Neural progenitor cell (in vitro differentiated cells): Measurements from ENCODE around the gene PLD4. TPM values are rescaled to one million over a fixed set of nuclear protein-coding genes. Genes with fewer than 3 reads are reported as not detected.

Source experiments
- DNase-seq: peaks from one replicate; pipeline ENCODE4 v3.0.0-alpha.2; 2016; ENCODE audit warnings: low spot score
- H2AFZ ChIP-seq: fragments of 200-600 bp; sonication (generic); replicated peaks from 2 replicates; pipeline ENCODE4 v1.6.1; 2016; ENCODE audit warnings: antibody characterized with exemption
- H3F3A ChIP-seq: fragments of 200-600 bp; sonication (generic); 2 replicates; pipeline ENCODE4 v1.6.1; 2016; ENCODE audit warnings: antibody characterized with exemption, low read depth
- H3K27ac ChIP-seq: fragments of 200-600 bp; sonication (generic); 2 replicates; pipeline ENCODE4 v1.5.1; 2016; ENCODE audit warnings: mild to moderate bottlenecking
- H3K27me3 ChIP-seq: fragments of 200-600 bp; sonication (generic); 2 replicates; pipeline ENCODE4 v1.6.1; 2016; ENCODE audit warnings: mild to moderate bottlenecking, moderate library complexity
- H3K36me3 ChIP-seq: fragments of 200-600 bp; sonication (generic); 2 replicates; pipeline ENCODE4 v1.5.1; 2016
- H3K4me1 ChIP-seq: fragments of 200-600 bp; sonication (generic); 2 replicates; pipeline ENCODE4 v1.6.1; 2016; ENCODE audit warnings: mixed run types
- H3K4me2 ChIP-seq: fragments of 200-600 bp; sonication (generic); 2 replicates; pipeline ENCODE4 v1.6.1; 2016
- H3K4me3 ChIP-seq: fragments of 200-600 bp; sonication (generic); 2 replicates; pipeline ENCODE4 v1.5.1; 2016
- H3K79me2 ChIP-seq: fragments of 200-600 bp; sonication (generic); 2 replicates; pipeline ENCODE4 v1.6.1; 2016; ENCODE audit warnings: low read depth
- H3K9ac ChIP-seq: fragments of 200-600 bp; sonication (generic); 2 replicates; pipeline ENCODE4 v1.6.1; 2016
- H3K9me3 ChIP-seq: fragments of 200-600 bp; sonication (generic); 2 replicates; pipeline ENCODE4 v1.5.1; 2016; ENCODE audit warnings: low read depth
- H4K20me1 ChIP-seq: fragments of 200-600 bp; sonication (generic); 2 replicates; pipeline ENCODE4 v1.6.1; 2016; ENCODE audit warnings: low read depth
- H3K27ac Mint-ChIP-seq: 3 replicates; pipeline ENCODE4 v1.8.0; 2021; ENCODE audit warnings: mixed read lengths
- H3K27me3 Mint-ChIP-seq: 2 replicates; pipeline ENCODE4 v1.8.0; 2022; ENCODE audit warnings: low read depth, mild to moderate bottlenecking, inconsistent platforms, moderate library complexity, mixed read lengths; ENCODE audit not compliant: insufficient read depth
- H3K36me3 Mint-ChIP-seq: 3 replicates; pipeline ENCODE4 v1.8.0; 2021; ENCODE audit warnings: mixed read lengths
- H3K4me1 Mint-ChIP-seq: 3 replicates; pipeline ENCODE4 v1.8.0; 2021; ENCODE audit warnings: mixed read lengths
- H3K4me3 Mint-ChIP-seq: 3 replicates; pipeline ENCODE4 v1.8.0; 2021; ENCODE audit warnings: mild to moderate bottlenecking, moderate library complexity, mixed read lengths
- H3K9me3 Mint-ChIP-seq: 3 replicates; pipeline ENCODE4 v1.8.0; 2020; ENCODE audit warnings: mixed read lengths
- EZH2 ChIP-seq: fragments of 200-600 bp; sonication (generic); IDR thresholded peaks from 2 replicates; pipeline ENCODE4 v1.6.1; 2017; ENCODE audit warnings: antibody characterized with exemption, mild to moderate bottlenecking, moderate library complexity
- EZH2phosphoT487 ChIP-seq: fragments of 200-600 bp; sonication (generic); IDR thresholded peaks from 2 replicates; pipeline ENCODE4 v1.6.1; 2017; ENCODE audit warnings: antibody characterized with exemption
- total RNA-seq: library from RNA; depleted of rRNA; stranded (reverse); fragments of >200 nt; gene quantifications from 2 replicates; pipeline ENCODE4 v1.2.3, GENCODE V29; 2015; ENCODE audit warnings: low replicate concordance
- TF ChIP-seq, protein P1 (sequence below): fragments of 200-600 bp; sonication (generic); IDR thresholded peaks from 2 replicates; pipeline ENCODE4 v1.5.1; 2017; ENCODE audit warnings: antibody characterized with exemption, mild to moderate bottlenecking

Gene PLD4
- total RNA-seq, 1 donor from 2014 or later = not detected

DNA sequence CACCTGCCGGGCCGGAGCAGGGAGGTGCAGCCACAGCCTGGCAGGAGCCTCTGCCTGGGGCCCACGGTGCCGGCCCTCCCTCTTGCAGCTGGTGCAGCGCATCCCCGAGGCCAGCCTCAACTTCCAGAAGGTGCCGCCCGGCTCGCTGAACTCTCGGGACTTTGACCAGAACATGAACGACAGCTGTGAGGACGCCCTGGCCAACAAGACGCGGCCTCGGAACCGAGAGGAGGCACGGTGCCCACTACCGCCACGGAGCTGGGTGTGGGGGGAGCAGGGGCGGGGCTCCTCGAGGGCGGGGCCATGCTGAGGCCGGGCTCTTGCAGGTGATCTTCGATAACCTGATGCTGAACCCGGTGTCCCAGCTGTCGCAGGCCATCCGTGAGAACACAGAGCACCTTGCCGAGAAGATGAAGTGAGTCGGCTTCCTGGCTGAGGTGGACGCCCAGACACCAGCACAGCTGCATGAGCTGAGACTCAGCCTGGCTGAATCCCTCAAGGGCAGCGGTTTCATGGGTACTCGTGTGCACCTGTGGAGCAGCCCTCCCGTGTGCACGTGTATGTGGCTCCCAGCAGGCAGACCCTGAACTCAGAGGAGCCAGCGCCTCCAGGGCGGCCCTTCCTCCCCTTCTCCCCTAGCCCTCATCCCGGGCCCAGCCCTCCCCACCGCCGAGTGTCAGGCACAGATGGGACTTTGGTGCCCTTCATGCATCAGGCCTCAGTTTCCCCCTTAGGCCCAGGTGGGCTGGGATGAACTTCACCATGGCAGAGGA lies 31.1 kb upstream of the PLD4 start:
- H3K4me2 ChIP-seq = no peak overlapping the region
- H2AFZ ChIP-seq = no peak overlapping the region
- H4K20me1 ChIP-seq = no peaks in the 10 kb centered on the region
- DNase-seq = no peak
- H3K27me3 Mint-ChIP-seq = peaks cover 2% of the 10 kb centered on the region
- no peaks in the 10 kb centered on the region for H3F3A ChIP-seq
- no peak overlapping the region for H3K27ac ChIP-seq
- H3K9ac ChIP-seq = no peak overlapping the region
- H3K27ac Mint-ChIP-seq = no peak overlapping the region
- H3K4me1 Mint-ChIP-seq = peaks cover 4% of the 10 kb centered on the region
- no peaks in the 10 kb centered on the region for H3K27me3 ChIP-seq
- H3K36me3 ChIP-seq = no peaks in the 10 kb centered on the region
- H3K36me3 Mint-ChIP-seq = no peaks in the 10 kb centered on the region
- H3K4me3 ChIP-seq = no peak overlapping the region
- H3K79me2 ChIP-seq = no peaks in the 10 kb centered on the region
- no peaks in the 10 kb centered on the region for H3K9me3 ChIP-seq
- H3K4me1 ChIP-seq = peaks cover 7% of the 10 kb centered on the region
- no peaks in the 10 kb centered on the region for H3K9me3 Mint-ChIP-seq
- no peak overlapping the region for H3K4me3 Mint-ChIP-seq
- TF ChIP-seq, protein P1, sequence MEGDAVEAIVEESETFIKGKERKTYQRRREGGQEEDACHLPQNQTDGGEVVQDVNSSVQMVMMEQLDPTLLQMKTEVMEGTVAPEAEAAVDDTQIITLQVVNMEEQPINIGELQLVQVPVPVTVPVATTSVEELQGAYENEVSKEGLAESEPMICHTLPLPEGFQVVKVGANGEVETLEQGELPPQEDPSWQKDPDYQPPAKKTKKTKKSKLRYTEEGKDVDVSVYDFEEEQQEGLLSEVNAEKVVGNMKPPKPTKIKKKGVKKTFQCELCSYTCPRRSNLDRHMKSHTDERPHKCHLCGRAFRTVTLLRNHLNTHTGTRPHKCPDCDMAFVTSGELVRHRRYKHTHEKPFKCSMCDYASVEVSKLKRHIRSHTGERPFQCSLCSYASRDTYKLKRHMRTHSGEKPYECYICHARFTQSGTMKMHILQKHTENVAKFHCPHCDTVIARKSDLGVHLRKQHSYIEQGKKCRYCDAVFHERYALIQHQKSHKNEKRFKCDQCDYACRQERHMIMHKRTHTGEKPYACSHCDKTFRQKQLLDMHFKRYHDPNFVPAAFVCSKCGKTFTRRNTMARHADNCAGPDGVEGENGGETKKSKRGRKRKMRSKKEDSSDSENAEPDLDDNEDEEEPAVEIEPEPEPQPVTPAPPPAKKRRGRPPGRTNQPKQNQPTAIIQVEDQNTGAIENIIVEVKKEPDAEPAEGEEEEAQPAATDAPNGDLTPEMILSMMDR = no peak
- TF ChIP-seq EZH2phosphoT487 (no peak), EZH2 (no peak)

DNA sequence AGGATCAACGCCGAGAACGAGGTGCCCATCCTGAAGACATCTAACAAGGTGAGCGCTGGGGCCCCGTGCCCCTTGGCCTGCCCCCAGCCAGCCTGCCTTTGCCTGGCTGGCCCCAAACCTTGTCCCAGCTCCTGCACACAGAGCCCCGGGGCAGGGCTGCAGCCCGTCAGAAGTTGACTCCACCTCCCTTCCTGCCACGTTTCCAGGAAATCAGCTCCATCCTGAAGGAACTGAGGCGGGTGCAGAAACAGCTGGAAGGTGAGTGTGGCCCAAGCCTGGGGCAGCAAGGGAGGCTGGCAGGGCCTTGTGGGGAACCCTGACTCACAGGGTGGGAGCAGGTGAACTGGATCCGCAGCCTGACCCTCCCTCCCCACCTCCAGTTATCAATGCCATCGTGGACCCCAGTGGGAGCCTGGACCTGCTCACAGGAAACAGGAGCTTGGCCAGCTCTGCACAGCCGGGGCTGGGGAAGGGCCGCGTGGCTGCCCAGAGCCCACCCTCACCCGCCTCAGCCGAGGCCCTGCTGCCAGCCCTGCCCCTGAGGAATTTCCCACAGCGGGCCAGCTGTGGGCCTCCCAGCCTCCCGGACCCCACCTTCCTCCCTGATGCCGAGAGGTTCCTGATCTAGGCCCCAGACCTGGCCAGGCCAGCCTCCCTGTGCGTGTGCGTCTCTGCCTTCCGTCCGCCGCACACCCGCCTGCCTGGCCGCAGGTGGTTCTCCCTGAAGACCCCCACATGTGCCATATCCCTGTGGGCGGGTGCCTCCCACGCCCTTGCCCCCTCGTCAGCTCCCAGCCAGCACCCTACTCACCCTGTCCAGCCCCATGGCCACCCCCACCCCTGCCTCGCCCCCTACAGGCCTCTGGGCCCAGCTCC lies 30.1 kb upstream of the PLD4 start:
- no peak overlapping the region for H3K27ac Mint-ChIP-seq
- no peak for DNase-seq
- no peak for TF ChIP-seq EZH2
- no peak for TF ChIP-seq EZH2phosphoT487
- TF ChIP-seq, protein P1 = no peak
- Histone ChIP-seq H4K20me1 (no peaks in the 10 kb centered on the region), H3K27me3 (no peaks in the 10 kb centered on the region), H3F3A (no peaks in the 10 kb centered on the region), H3K27ac (no peak overlapping the region), H3K79me2 (no peaks in the 10 kb centered on the region), H2AFZ (no peak overlapping the region), H3K4me2 (no peak overlapping the region), H3K4me1 (no peaks in the 10 kb centered on the region), H3K36me3 (no peaks in the 10 kb centered on the region), H3K9ac (no peak overlapping the region), H3K4me3 (no peak overlapping the region), H3K9me3 (no peaks in the 10 kb centered on the region)
- no peak overlapping the region for H3K4me3 Mint-ChIP-seq
- H3K36me3 Mint-ChIP-seq = no peaks in the 10 kb centered on the region
- no peaks in the 10 kb centered on the region for H3K9me3 Mint-ChIP-seq
- peaks cover 4% of the 10 kb centered on the region for H3K4me1 Mint-ChIP-seq
- peaks cover 2% of the 10 kb centered on the region for H3K27me3 Mint-ChIP-seq

DNA sequence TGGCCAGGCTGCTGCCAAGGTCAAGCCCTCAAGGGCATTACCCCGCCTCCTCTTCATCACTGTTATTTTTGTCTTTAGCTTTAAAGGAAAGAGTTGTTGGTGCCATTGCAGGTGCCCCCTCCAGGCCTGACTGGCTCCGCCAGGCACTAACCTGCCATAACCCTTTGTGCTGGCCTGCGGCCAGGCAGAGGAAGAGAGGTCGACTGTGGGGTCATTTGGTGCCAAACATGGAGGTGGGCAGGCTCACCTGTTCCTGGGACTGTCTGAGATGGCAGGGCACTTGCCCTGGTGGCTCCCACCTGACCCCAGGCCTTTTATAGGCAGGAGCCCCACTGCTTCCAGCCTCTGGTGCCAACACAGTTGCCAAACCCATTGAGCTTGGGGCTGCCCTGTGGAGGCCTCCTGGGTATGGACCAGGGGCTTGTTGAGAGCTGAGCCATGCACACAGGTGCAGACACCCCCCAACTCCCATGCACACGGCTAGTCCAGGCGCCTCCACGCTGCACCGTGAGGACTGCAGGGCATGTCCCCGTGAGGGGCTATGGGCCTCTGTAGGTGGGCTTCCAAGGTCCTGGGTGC lies 29.4 kb upstream of the PLD4 start:
- TF ChIP-seq, protein P1 = no peak
- no peak for TF ChIP-seq EZH2phosphoT487
- no peaks in the 10 kb centered on the region for H3K36me3 ChIP-seq
- no peak overlapping the region for H3K9ac ChIP-seq
- H2AFZ ChIP-seq = no peak overlapping the region
- H3K4me2 ChIP-seq = no peak overlapping the region
- H3K79me2 ChIP-seq = no peaks in the 10 kb centered on the region
- H3K36me3 Mint-ChIP-seq = no peaks in the 10 kb centered on the region
- no peaks in the 10 kb centered on the region for H3K9me3 ChIP-seq
- no peaks in the 10 kb centered on the region for H3F3A ChIP-seq
- no peak overlapping the region for H3K27ac ChIP-seq
- H3K4me1 Mint-ChIP-seq = peaks cover 4% of the 10 kb centered on the region
- no peak overlapping the region for H3K27ac Mint-ChIP-seq
- no peak overlapping the region for H3K4me3 Mint-ChIP-seq
- no peaks in the 10 kb centered on the region for H3K9me3 Mint-ChIP-seq
- H3K27me3 Mint-ChIP-seq = peaks cover 2% of the 10 kb centered on the region
- no peak overlapping the region for H3K4me3 ChIP-seq
- H4K20me1 ChIP-seq = no peaks in the 10 kb centered on the region
- no peaks in the 10 kb centered on the region for H3K27me3 ChIP-seq
- no peaks in the 10 kb centered on the region for H3K4me1 ChIP-seq
- DNase-seq = no peak
